Tibial nerve (tissue), 4 donors: Measurements from ENCODE around the gene ILKAP. TPM values are rescaled to one million over a fixed set of nuclear protein-coding genes. Genes with fewer than 3 reads are reported as not detected.

Experiments used
- DNase-seq, 2 donors: peaks; one replicate each; pipeline ENCODE4 v3.0.0-alpha.2; 2019; ENCODE audit warnings: low spot score in 2 of 2
- H3K27ac ChIP-seq, 4 donors: fragments of 200-600 bp; sonication (generic) in 3 of 4; one replicate each; pipeline ENCODE4 v1.5.1; 2017 to 2019; ENCODE audit warnings: mild to moderate bottlenecking in 1 of 4
- H3K27me3 ChIP-seq, 2 donors: fragments of 200-600 bp; sonication (generic) in 1 of 2; one replicate each; pipeline versions ENCODE4 v1.5.1 to v1.6.0; 2017 to 2019
- H3K36me3 ChIP-seq, 3 donors: fragments of 200-600 bp; sonication (generic); one replicate each; pipeline ENCODE4 v1.5.1; 2018 to 2019
- H3K4me1 ChIP-seq, 4 donors: fragments of 200-600 bp; sonication (generic) in 3 of 4; one replicate each; pipeline ENCODE4 v1.5.1; 2017 to 2019
- H3K4me3 ChIP-seq, 4 donors: fragments of 200-600 bp; sonication (generic) in 3 of 4; one replicate each; pipeline ENCODE4 v1.5.1; 2017 to 2019; ENCODE audit warnings: mild to moderate bottlenecking in 1 of 4, moderate library complexity in 1 of 4
- H3K9me3 ChIP-seq, 4 donors: fragments of 200-600 bp; sonication (generic) in 3 of 4; one replicate each; pipeline ENCODE4 v1.5.1; 2017 to 2019
- EP300 ChIP-seq, 2 donors: sonication (generic); formaldehyde crosslinking; IDR thresholded peaks; one replicate each; pipeline ENCODE4 v1.6.1; 2017; ENCODE audit warnings: antibody characterized with exemption in 2 of 2, mild to moderate bottlenecking in 1 of 2
- POLR2A ChIP-seq, 2 donors: fragments of 450-650 bp; IDR thresholded peaks; one replicate each; pipeline ENCODE4 v1.6.1; 2017; ENCODE audit warnings: antibody characterized with exemption in 2 of 2, mild to moderate bottlenecking in 2 of 2, moderate library complexity in 2 of 2
- WGBS, 2 donors: methylation state at CpG; one replicate each; pipeline ENCODE4 v1.1.5; 2018; 5-methylcytosine and 5-hydroxymethylcytosine counted together
- total RNA-seq, 4 donors: library from RNA; depleted of rRNA; stranded (reverse); fragments of >200 nt; gene quantifications; one replicate each; pipeline ENCODE4 v1.1.0, GENCODE V29; 2016
- TF ChIP-seq, protein P1 (sequence below), 5 experiments: fragments of 200-600 bp in 3 of 5; fragments of 450-650 bp in 2 of 5; sonication (generic) in 3 of 5; IDR thresholded peaks; one replicate each; pipeline ENCODE4 v1.5.1; 2016 to 2019; ENCODE audit warnings: antibody characterized with exemption in 5 of 5, mild to moderate bottlenecking in 3 of 5, moderate library complexity in 2 of 5

The ILKAP gene
- total RNA-seq, 4 donors from 2014 or later, result 40.8 to 53.1 (median 47.9) TPM

DNA sequence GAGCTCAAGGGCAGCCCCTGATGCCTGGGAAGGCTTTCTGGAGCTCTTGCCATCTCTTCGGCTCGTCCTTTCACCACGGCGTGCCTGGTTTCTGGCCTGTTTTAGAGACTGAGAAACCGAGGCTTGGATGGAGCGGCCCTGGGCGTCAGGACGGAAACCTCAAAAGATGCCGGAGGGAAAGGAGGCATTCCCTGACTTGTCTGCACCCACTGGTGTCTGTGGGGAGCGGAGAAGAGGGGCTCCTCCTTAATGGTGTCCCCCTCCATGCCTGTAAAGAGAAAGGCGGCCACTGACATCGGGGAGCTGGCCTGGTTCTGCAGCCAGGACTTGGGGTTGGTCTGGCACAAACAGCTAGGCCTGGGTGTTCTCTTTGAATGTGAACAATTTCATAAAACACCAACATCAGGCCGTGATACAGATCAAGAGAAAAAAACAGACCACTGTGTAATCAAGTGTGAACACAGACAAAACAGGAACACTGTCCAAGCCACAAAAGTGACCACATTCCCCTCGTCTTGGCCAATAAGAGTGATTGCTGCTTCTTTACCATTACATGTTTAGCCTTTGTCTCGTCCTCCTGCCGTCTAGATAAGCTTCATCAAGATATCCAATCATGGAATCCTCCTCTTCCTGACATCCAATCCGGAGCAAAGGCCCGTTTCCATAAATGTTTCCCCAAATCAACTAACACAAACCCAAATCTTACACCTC is 633 bp upstream of the ILKAP start:
- TF ChIP-seq, protein P1, sequence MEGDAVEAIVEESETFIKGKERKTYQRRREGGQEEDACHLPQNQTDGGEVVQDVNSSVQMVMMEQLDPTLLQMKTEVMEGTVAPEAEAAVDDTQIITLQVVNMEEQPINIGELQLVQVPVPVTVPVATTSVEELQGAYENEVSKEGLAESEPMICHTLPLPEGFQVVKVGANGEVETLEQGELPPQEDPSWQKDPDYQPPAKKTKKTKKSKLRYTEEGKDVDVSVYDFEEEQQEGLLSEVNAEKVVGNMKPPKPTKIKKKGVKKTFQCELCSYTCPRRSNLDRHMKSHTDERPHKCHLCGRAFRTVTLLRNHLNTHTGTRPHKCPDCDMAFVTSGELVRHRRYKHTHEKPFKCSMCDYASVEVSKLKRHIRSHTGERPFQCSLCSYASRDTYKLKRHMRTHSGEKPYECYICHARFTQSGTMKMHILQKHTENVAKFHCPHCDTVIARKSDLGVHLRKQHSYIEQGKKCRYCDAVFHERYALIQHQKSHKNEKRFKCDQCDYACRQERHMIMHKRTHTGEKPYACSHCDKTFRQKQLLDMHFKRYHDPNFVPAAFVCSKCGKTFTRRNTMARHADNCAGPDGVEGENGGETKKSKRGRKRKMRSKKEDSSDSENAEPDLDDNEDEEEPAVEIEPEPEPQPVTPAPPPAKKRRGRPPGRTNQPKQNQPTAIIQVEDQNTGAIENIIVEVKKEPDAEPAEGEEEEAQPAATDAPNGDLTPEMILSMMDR (IDR thresholded peaks at IDR 0.05), result no peak
- TF ChIP-seq EP300 (IDR thresholded peaks at IDR 0.05) (no peak), POLR2A (IDR thresholded peaks at IDR 0.05) (no peak)
- H3K36me3 ChIP-seq, result no peaks in the 10 kb centered on the region
- no peak for DNase-seq
- H3K27ac ChIP-seq, result peak overlapping the region; percentile 61 to 93 (median 90)
- 59% methylated on average over 18 of the region's 18 CpGs for WGBS, 2 donors
- no peaks in the 10 kb centered on the region for H3K27me3 ChIP-seq
- H3K9me3 ChIP-seq, result no peaks in the 10 kb centered on the region
- peaks cover 0 to 39% (median 26%) of the 10 kb centered on the region in 4 donors for H3K4me1 ChIP-seq
- H3K4me3 ChIP-seq, result peak overlapping the region; percentile 32 to 88 (median 74)

GRCh38 chr2:238202326-238203093 is 985 bp downstream of the ILKAP start:
- peak overlapping the region; percentile 77 to 93 (median 88) for H3K27ac ChIP-seq
- TF ChIP-seq, protein P1 (IDR thresholded peaks at IDR 0.05), result no peak
- TF ChIP-seq POLR2A (IDR thresholded peaks at IDR 0.05), result no peak
- H3K9me3 ChIP-seq, result no peaks in the 10 kb centered on the region
- peaks cover 0 to 56% (median 26%) of the 10 kb centered on the region in 4 donors for H3K4me1 ChIP-seq
- 4 to 8% methylated on average over 24 to 27 of the region's 27 CpGs for WGBS, 2 donors
- H3K4me3 ChIP-seq, result peak overlapping the region; percentile 63 to 88 (median 76)
- no peak for DNase-seq
- no peaks in the 10 kb centered on the region for H3K36me3 ChIP-seq
- no peaks in the 10 kb centered on the region for H3K27me3 ChIP-seq

- DNase-seq, result no peak
- TF ChIP-seq POLR2A (IDR thresholded peaks at IDR 0.05) (no peak), EP300 (IDR thresholded peaks at IDR 0.05) (no peak)
- TF ChIP-seq, protein P1 (IDR thresholded peaks at IDR 0.05), result no peak
- Histone ChIP-seq H3K27me3 (no peaks in the 10 kb centered on the region), H3K27ac (no peak overlapping the region), H3K9me3 (no peaks in the 10 kb centered on the region), H3K4me3 (no peak overlapping the region), H3K4me1 (peaks cover 0 to 6% (median 2%) of the 10 kb centered on the region in 4 donors), H3K36me3 (peaks cover 3 to 91% (median 19%) of the 10 kb centered on the region in 3 donors)
- 94 to 97% methylated on average over 2 of the region's 2 CpGs for WGBS, 2 donors
These were observed 13.1 kb downstream of the ILKAP start for GRCh38 chr2:238190445-238190844.

DNA sequence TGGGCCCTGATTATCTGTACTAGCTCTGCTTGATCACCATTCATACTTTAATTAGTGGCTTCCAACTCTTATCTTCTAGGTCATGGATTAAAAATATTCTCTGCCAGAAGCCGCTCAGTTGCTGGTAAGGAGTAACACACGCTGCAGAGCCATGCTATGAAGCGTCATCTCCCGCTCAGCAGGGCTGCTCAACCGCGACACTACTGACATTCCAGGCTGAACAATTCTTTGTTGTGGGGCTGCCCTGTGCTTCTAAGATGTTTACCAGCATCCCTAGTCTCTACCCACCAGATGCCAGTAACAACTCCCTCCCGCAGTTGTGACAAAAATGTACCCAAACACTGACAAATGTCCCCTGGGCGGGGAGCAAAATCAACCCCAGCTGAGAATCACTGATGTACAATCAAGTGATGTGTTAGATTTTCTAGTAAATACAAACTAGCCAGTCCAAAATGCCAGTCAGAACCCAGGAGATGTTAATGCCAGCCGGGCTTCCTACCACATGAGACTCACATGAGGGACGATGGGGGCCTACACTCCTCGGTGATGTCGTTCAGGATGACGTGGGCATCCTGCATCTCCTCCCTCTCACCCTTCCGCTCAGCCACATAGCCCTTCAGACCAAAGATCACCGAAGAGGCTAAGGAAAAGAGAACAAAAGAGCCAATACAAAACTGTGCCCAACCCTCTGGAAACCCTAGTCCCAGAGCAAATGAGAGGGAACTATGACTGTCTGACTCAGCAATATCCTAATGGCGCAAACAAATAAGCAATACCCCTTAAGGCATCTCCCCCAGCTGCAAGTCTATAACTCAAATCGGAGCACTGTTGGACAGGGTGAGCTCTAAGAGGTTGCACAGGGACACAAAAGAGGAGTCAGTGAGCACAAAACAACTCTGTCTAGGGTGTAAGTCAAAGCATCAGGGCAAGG is 15.6 kb downstream of the ILKAP start:
- H3K4me3 ChIP-seq, result no peak overlapping the region

More for the DNA sequence above, 15.6 kb downstream of the ILKAP start:
- H3K36me3 ChIP-seq, result peaks cover 3 to 98% (median 18%) of the 10 kb centered on the region in 3 donors
- DNase-seq, result no peak
- peak overlapping the region; percentile 25 to 76 (median 48) for H3K27ac ChIP-seq
- TF ChIP-seq EP300 (IDR thresholded peaks at IDR 0.05) (no peak), POLR2A (IDR thresholded peaks at IDR 0.05) (no peak)
- TF ChIP-seq, protein P1 (IDR thresholded peaks at IDR 0.05), result no peak
- 61 to 75% methylated on average over 17 of the region's 17 CpGs for WGBS, 2 donors
- H3K9me3 ChIP-seq, result no peaks in the 10 kb centered on the region
- H3K4me1 ChIP-seq, result peaks cover 0 to 6% (median 2%) of the 10 kb centered on the region in 4 donors
- no peaks in the 10 kb centered on the region for H3K27me3 ChIP-seq
